ENCODE measurements around the gene LRP2.

GRCh38 chr2:169351725-169352124 is 10.6 kb downstream of the LRP2 start:
- TF ChIP-seq, protein P1, sequence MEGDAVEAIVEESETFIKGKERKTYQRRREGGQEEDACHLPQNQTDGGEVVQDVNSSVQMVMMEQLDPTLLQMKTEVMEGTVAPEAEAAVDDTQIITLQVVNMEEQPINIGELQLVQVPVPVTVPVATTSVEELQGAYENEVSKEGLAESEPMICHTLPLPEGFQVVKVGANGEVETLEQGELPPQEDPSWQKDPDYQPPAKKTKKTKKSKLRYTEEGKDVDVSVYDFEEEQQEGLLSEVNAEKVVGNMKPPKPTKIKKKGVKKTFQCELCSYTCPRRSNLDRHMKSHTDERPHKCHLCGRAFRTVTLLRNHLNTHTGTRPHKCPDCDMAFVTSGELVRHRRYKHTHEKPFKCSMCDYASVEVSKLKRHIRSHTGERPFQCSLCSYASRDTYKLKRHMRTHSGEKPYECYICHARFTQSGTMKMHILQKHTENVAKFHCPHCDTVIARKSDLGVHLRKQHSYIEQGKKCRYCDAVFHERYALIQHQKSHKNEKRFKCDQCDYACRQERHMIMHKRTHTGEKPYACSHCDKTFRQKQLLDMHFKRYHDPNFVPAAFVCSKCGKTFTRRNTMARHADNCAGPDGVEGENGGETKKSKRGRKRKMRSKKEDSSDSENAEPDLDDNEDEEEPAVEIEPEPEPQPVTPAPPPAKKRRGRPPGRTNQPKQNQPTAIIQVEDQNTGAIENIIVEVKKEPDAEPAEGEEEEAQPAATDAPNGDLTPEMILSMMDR (conservative IDR thresholded peaks at IDR 0.05 in 1 of 2, IDR thresholded peaks at IDR 0.05 in 1 of 2; ENCODE audit: low read depth in 1 of 2, low read length in 2 of 2), result no peak
- no peak for TF ChIP-seq EZH2 (IDR thresholded peaks at IDR 0.05; ENCODE audit: low read length, missing control alignments)
